B cell (primary cell): ENCODE data around the gene FEZ2. TPM values are rescaled to one million over a fixed set of nuclear protein-coding genes. Genes with fewer than 3 reads are reported as not detected.

Experiments used
- ATAC-seq: fragments of 200-7000 bp; cut with Tn5 transposase; one replicate; pipeline ENCODE4 v1.10.0; 2021; ENCODE audit warnings: low read depth, mild to moderate bottlenecking, moderate number of reproducible peaks, moderate library complexity
- CTCF ChIA-PET: fragments of 350-600 bp; sonication (Branson Sonifier 250); formaldehyde crosslinking; loops from one replicate; lab custom pipeline; 2021; ENCODE audit warnings: antibody characterized with exemption, inconsistent platforms; lab: Charles Lee
- POLR2A ChIA-PET: fragments of 350-600 bp; sonication (Branson Sonifier 250); formaldehyde crosslinking; loops from one replicate; lab custom pipeline; 2021; ENCODE audit warnings: antibody characterized with exemption; lab: Charles Lee
- DNase-seq: peaks from one replicate; pipeline ENCODE4 v3.0.0; 2013
- H2AFZ ChIP-seq: 2 replicates; pipeline ENCODE4 v1.6.1; 2012; ENCODE audit warnings: mild to moderate bottlenecking, low read depth, low read length; ENCODE audit not compliant: insufficient read depth, poor library complexity, severe bottlenecking
- H3K27ac ChIP-seq, 2 donors: 1 replicate in 1 of 2; 2 replicates in 1 of 2; pipeline ENCODE4 v1.5.1; 2012 to 2013; ENCODE audit warnings: low read length in 2 of 2, mild to moderate bottlenecking in 2 of 2, moderate library complexity in 1 of 2
- H3K27me3 ChIP-seq, 4 experiments: fragments of 200-600 bp in 1 of 4; sonication (generic) in 1 of 4; replicated peaks in 1 of 4; 1 replicate in 2 of 4; 2 replicates in 2 of 4; pipeline versions ENCODE4 v1.6.1 to v1.7.0; 2013 to 2016; ENCODE audit warnings: low read length in 3 of 4, mild to moderate bottlenecking in 2 of 4, mixed read lengths in 1 of 4, moderate library complexity in 1 of 4; ENCODE audit not compliant: insufficient read depth in 4 of 4, control insufficient read depth in 3 of 4; ENCODE audit errors: control extremely low read depth in 1 of 4
- H3K36me3 ChIP-seq, 2 experiments: replicated peaks in 1 of 2; 1 replicate in 1 of 2; 2 replicates in 1 of 2; pipeline versions ENCODE4 v1.6.1 to v1.7.1; 2013; ENCODE audit warnings: low read length in 1 of 2; ENCODE audit not compliant: insufficient read depth in 2 of 2, control insufficient read depth in 1 of 2; ENCODE audit errors: control extremely low read depth in 1 of 2, extremely low read depth in 1 of 2
- H3K4me1 ChIP-seq, 2 donors: fragments of 200-600 bp in 1 of 2; sonication (generic) in 1 of 2; 1 replicate in 1 of 2; 2 replicates in 1 of 2; pipeline versions ENCODE4 v1.5.1 to v1.6.1; 2013 to 2017; ENCODE audit warnings: low read length in 2 of 2; ENCODE audit not compliant: control insufficient read depth in 2 of 2, insufficient read depth in 2 of 2
- H3K4me2 ChIP-seq: replicated peaks from 2 replicates; pipeline ENCODE3; 2012; ENCODE audit warnings: mild to moderate bottlenecking, low read depth, low read length; ENCODE audit not compliant: poor library complexity, severe bottlenecking
- H3K4me3 ChIP-seq, 5 experiments: fragments of 200-600 bp in 1 of 5; sonication (generic) in 1 of 5; 1 replicate in 3 of 5; 2 replicates in 2 of 5; pipeline versions ENCODE4 v1.5.1 to v1.7.0; 2011 to 2016; ENCODE audit warnings: low read length in 4 of 5, mild to moderate bottlenecking in 4 of 5, low read depth in 2 of 5, control low read depth in 1 of 5, moderate library complexity in 1 of 5; ENCODE audit not compliant: insufficient read depth in 1 of 5; ENCODE audit errors: control extremely low read depth in 1 of 5, extremely low read depth in 1 of 5
- H3K79me2 ChIP-seq: fragments of 200-600 bp; sonication (generic); one replicate; pipeline ENCODE4 v1.6.0; 2016; ENCODE audit warnings: low read length; ENCODE audit not compliant: control insufficient read depth, insufficient read depth
- H3K9ac ChIP-seq: fragments of 200-600 bp; sonication (generic); 2 replicates; pipeline ENCODE4 v1.6.1; 2017; ENCODE audit warnings: mild to moderate bottlenecking, low read length, moderate library complexity
- H3K9me3 ChIP-seq, 3 donors: one replicate each; pipeline versions ENCODE4 v1.6.1 to v1.7.1; 2013; ENCODE audit warnings: low read length in 2 of 3; ENCODE audit not compliant: control insufficient read depth in 2 of 3, insufficient read depth in 1 of 3; ENCODE audit errors: control extremely low read depth in 1 of 3
- H4K20me1 ChIP-seq: 2 replicates; pipeline ENCODE4 v1.6.0; 2012; ENCODE audit warnings: mild to moderate bottlenecking, low read length; ENCODE audit not compliant: insufficient read depth, control insufficient read depth, poor library complexity, severe bottlenecking
- H3K27ac Mint-ChIP-seq: one replicate; pipeline ENCODE4 v1.8.0; 2021; ENCODE audit warnings: mixed read lengths
- H3K27me3 Mint-ChIP-seq: one replicate; pipeline ENCODE4 v1.8.0; 2021; ENCODE audit warnings: mixed read lengths
- H3K4me1 Mint-ChIP-seq: one replicate; pipeline ENCODE4 v1.8.0; 2021; ENCODE audit warnings: mixed read lengths
- H3K4me3 Mint-ChIP-seq: one replicate; pipeline ENCODE4 v1.8.0; 2021; ENCODE audit warnings: mixed read lengths
- H3K9me3 Mint-ChIP-seq: one replicate; pipeline ENCODE4 v1.8.0; 2022; ENCODE audit warnings: mixed read lengths; ENCODE audit not compliant: insufficient read depth
- CTCF ChIP-seq: fragments of 200-600 bp; IDR thresholded peaks from one replicate; pipeline ENCODE4 v1.8.0; 2022; ENCODE audit warnings: antibody characterized with exemption, mild to moderate bottlenecking
- EZH2 ChIP-seq: IDR thresholded peaks from 2 replicates; pipeline ENCODE4 v1.6.1; 2012; ENCODE audit warnings: borderline replicate concordance, low read depth, mild to moderate bottlenecking, moderate library complexity, low read length; ENCODE audit not compliant: insufficient read depth, poor library complexity, severe bottlenecking
- WGBS: methylation state at CpG from one replicate; pipeline ENCODE4 v1.1.5; 2013; ENCODE audit warnings: missing lambda C conversion rate; ENCODE audit not compliant: insufficient coverage; 5-methylcytosine and 5-hydroxymethylcytosine counted together
- intact Hi-C: fragments of 100-400 bp; cut with micrococcal nuclease; formaldehyde crosslinking; loops from one replicate; pipeline ENCODE4 v1.10.0; 2022
- polyA plus RNA-seq: library from polyadenylated mRNA; depleted of rRNA; stranded (reverse); fragments of >200 nt; gene quantifications from 2 replicates; pipeline ENCODE4 v1.2.3, GENCODE V29; 2012
- total RNA-seq, 2 donors: library from RNA; stranded (reverse); fragments of 120-200 nt in 1 of 2; gene quantifications; 1 replicate in 1 of 2; 2 replicates in 1 of 2; pipeline versions ENCODE4 v1.2.3 to v1.2.4, GENCODE V29; 2013 to 2022

Gene FEZ2
- total and polyA plus RNA-seq, 2 donors (not counting 1 experiment from before 2014, with no cell fraction given), result 6.2 to 32.7 TPM

- Histone ChIP-seq H3K36me3 (peaks cover 0 to under 1% of the 10 kb centered on the region in 2 experiments), H3K9ac (no peak overlapping the region), H3K9me3 (no peaks in the 10 kb centered on the region), H3K4me2 (no peak overlapping the region), H3K4me1 (no peaks in the 10 kb centered on the region), H3K4me3 (no peak overlapping the region), H3K79me2 (no peaks in the 10 kb centered on the region), H4K20me1 (no peaks in the 10 kb centered on the region), H3K27ac (no peak overlapping the region), H3K27me3 (no peaks in the 10 kb centered on the region), H2AFZ (no peak overlapping the region)
- ChIA-PET CTCF (no interaction called here), POLR2A (no interaction called here)
- WGBS, result 94% methylated on average over 6 of the region's 7 CpGs
- TF ChIP-seq CTCF (no peak), EZH2 (no peak)
- Mint-ChIP-seq H3K4me3 (no peak overlapping the region), H3K27me3 (no peaks in the 10 kb centered on the region), H3K27ac (no peak overlapping the region), H3K4me1 (no peaks in the 10 kb centered on the region), H3K9me3 (no peaks in the 10 kb centered on the region)
- intact Hi-C loops, result no loop called here
- DNase-seq (no peak), ATAC-seq (no peak)
Observed at GRCh38 chr2:36539631-36540030, 58.3 kb downstream of the FEZ2 start.

- Histone ChIP-seq H3K4me1 (no peaks in the 10 kb centered on the region), H3K79me2 (no peaks in the 10 kb centered on the region), H3K9ac (no peak overlapping the region), H3K27me3 (no peaks in the 10 kb centered on the region), H3K27ac (no peak overlapping the region), H3K9me3 (no peaks in the 10 kb centered on the region), H3K36me3 (no peaks in the 10 kb centered on the region), H3K4me2 (no peak overlapping the region), H3K4me3 (no peak overlapping the region), H4K20me1 (no peaks in the 10 kb centered on the region), H2AFZ (no peak overlapping the region)
- POLR2A ChIA-PET, result no interaction called here
- H3K4me3 Mint-ChIP-seq, result no peak overlapping the region
- H3K27me3 Mint-ChIP-seq, result no peaks in the 10 kb centered on the region
- ATAC-seq (no peak), DNase-seq (no peak)
- TF ChIP-seq EZH2 (no peak), CTCF (no peak)
- intact Hi-C loops, result no loop called here
- H3K27ac Mint-ChIP-seq, result no peak overlapping the region
- no peaks in the 10 kb centered on the region for H3K4me1 Mint-ChIP-seq
- no CpG with 5 or more reads among the region's 5 CpGs for WGBS
- no peaks in the 10 kb centered on the region for H3K9me3 Mint-ChIP-seq
- CTCF ChIA-PET, result no interaction called here
Observed at GRCh38 chr2:36538335-36538734, 59.6 kb downstream of the FEZ2 start.
